ENCODE data around the gene SHOC2. TPM values are rescaled to one million over a fixed set of nuclear protein-coding genes. Genes with fewer than 3 reads are reported as not detected.

SHOC2 gene
- total and polyA plus RNA-seq, 7 donors = 21.4 to 74.5 (median 52.5) TPM

DNA sequence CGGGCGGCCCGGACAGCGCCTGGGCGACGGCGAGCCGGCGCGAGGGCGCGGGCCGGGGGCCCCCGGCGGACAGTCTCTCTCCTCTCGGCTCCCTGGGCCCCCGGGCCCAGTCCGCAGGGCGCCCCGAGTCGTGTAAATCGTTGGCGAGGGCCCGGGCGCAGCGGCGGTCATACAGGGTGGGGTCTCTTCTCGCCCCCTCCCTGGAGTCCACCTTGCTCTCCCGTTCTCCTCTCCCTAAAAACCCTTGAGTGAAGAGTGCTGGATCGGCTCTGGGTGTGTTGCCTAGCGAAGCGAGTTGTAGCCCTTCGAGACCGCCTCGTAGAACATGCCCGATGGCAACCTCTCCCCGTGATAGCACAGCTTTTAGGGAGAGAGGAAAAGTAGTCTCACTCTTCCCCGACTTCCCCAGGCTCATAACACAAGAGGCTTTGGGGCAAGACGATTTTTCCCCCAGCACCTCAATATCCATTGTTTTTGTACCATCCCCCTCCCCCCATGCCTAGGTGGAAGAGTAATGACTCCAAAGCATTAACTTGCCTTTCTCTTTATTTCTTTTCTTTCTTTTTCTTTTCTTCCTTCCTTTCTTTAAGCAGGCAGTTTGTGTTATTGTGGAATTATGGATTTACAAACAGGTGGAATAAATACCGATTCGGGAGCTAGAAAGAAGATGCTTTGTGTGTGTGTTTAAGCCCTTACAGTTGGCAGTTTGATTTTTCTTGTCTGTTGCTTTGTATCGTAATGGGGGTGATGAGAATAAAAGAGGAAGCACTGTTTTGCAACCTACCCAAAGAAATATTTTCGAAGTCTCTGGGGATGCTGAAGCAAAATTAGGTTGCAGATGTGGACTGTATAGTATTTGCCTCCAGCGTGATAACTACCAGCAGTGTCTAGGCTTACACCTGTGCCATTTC is 822 bp downstream of the SHOC2 start:
- TF ChIP-seq, protein P1, sequence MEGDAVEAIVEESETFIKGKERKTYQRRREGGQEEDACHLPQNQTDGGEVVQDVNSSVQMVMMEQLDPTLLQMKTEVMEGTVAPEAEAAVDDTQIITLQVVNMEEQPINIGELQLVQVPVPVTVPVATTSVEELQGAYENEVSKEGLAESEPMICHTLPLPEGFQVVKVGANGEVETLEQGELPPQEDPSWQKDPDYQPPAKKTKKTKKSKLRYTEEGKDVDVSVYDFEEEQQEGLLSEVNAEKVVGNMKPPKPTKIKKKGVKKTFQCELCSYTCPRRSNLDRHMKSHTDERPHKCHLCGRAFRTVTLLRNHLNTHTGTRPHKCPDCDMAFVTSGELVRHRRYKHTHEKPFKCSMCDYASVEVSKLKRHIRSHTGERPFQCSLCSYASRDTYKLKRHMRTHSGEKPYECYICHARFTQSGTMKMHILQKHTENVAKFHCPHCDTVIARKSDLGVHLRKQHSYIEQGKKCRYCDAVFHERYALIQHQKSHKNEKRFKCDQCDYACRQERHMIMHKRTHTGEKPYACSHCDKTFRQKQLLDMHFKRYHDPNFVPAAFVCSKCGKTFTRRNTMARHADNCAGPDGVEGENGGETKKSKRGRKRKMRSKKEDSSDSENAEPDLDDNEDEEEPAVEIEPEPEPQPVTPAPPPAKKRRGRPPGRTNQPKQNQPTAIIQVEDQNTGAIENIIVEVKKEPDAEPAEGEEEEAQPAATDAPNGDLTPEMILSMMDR (IDR thresholded peaks at IDR 0.05) = no peak
- peak in 2 of 4 donors; percentile 1 to 5 for TF ChIP-seq POLR2AphosphoS5 (IDR thresholded peaks at IDR 0.05)
- H3K27ac ChIP-seq = peak overlapping the region; percentile 96 to 98 (median 98)
- H3K27me3 ChIP-seq = no peaks in the 10 kb centered on the region
- WGBS, 2 donors = 0% methylated on average over 44 of the region's 44 CpGs
- peak; percentile 73 for DNase-seq
- peak overlapping the region; percentile 70 to 91 (median 77) for H3K4me3 ChIP-seq
- H3K36me3 ChIP-seq = no peaks in the 10 kb centered on the region
- no peaks in the 10 kb centered on the region for H3K9me3 ChIP-seq
- peaks cover 0 to 54% (median 48%) of the 10 kb centered on the region in 4 donors for H3K4me1 ChIP-seq
- intact Hi-C loops (cut with DNase I) = loop anchor here (10.0 kb wide), 3 partner anchors 75 to 995 kb away; partner anchors contain the start of genes DUSP5 and XPNPEP1

DNA sequence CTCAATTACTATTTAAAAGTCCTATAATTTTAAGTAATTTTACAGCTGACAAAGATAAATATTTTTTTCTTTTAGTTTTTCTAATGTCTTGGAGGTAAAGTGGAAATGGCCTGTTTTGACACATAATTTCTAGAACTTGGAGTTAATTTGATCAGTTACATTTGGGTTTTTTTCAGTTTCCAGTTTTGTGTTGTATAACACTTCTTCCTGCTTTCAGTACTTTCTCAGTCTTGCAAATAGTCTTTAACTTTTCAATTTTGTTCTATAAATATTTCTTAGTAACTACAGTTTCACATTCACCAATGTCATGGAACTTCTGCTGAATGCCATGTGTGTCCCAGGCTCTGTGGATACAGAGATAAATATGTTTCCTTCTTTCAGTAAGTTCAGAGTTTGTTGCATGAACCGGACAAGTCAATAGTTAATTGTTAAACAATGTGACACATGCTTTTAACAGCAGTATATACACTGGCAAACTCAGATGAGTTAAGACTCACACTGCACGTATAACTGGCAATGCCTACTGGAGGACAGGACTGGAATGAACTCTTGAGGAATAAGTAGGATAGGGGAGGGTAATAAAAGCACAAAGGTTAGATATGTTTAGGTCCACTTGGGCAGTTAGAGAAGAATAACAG is 4.6 kb downstream of the SHOC2 start:
- H3K27me3 ChIP-seq = no peaks in the 10 kb centered on the region
- TF ChIP-seq, protein P1 (IDR thresholded peaks at IDR 0.05) = no peak
- no peak for TF ChIP-seq POLR2AphosphoS5 (IDR thresholded peaks at IDR 0.05)
- TF ChIP-seq POLR2A (IDR thresholded peaks at IDR 0.05) = no peak
- no peak for TF ChIP-seq EP300 (IDR thresholded peaks at IDR 0.05)
- intact Hi-C loops (cut with DNase I) = loop anchor here (10.0 kb wide), 1 partner anchor 71 kb away; no protein-coding TSS in a partner anchor
- H3K9me3 ChIP-seq = no peaks in the 10 kb centered on the region
- DNase-seq = no peak
- H3K36me3 ChIP-seq = no peaks in the 10 kb centered on the region
- H3K4me1 ChIP-seq = peaks cover 0 to 51% (median 41%) of the 10 kb centered on the region in 4 donors
- H3K27ac ChIP-seq = no peak overlapping the region
- no peak overlapping the region for H3K4me3 ChIP-seq
- WGBS, 2 donors = 10 to 50% methylated on average over 2 of the region's 2 CpGs

DNA sequence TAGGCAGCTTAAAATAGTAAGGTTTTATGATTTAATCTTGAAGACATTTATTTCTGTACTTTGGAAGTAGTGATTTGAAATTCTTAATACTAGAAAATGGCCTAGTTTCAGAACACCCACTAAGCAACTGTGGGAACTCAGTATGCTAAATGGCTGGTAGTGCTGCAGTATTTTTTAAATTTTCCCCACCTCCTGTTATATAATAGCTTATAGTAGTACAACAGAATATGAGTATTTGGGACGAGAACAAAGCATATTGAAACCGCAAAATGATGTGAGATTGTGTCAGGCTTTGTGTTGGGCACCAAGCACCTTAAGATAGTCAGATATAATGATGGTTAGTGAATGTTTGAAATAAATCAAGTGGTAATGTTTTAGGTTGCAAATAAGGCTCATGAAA is 8.1 kb downstream of the SHOC2 start:
- peaks cover 0 to 63% (median 37%) of the 10 kb centered on the region in 4 donors for H3K4me1 ChIP-seq

DNA sequence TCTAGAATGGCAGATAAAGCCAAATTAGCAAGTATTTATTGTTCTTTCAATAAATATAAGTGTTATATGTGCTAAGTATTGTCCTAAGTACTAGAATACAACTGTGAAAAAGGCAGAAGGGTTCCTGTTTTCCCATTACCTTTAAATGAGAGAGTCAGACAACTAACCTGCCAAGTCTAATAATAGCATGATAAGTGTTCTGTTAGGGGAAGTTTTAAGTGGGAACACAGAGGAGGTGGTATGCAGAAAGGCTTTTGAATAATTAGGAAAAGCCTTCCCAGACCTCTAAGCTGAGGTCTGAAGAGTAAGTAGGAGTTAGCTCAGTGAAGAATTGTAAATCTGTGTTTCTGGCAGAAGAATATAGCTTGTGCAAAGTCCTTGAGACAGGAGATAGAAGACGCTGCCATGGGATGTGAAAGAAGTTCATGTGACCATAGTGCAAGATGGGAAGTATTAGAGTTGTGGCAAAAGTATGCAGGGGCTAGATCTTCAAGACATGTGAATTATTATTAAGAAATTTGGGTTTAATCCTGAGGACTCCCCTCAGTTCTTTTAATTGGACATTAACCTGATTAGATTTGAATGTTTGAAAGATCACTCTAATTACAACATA is 12.5 kb downstream of the SHOC2 start:
- 69 to 71% methylated on average over 1 of the region's 1 CpG for WGBS, 2 donors

More for the DNA sequence above, 8.1 kb downstream of the SHOC2 start:
- DNase-seq = no peak
- TF ChIP-seq POLR2AphosphoS5 (IDR thresholded peaks at IDR 0.05) = no peak
- no peak for TF ChIP-seq POLR2A (IDR thresholded peaks at IDR 0.05)
- TF ChIP-seq EP300 (IDR thresholded peaks at IDR 0.05) = no peak
- TF ChIP-seq, protein P1 (IDR thresholded peaks at IDR 0.05) = no peak
- no peaks in the 10 kb centered on the region for H3K9me3 ChIP-seq
- no peaks in the 10 kb centered on the region for H3K27me3 ChIP-seq
- no peaks in the 10 kb centered on the region for H3K36me3 ChIP-seq
- no peak overlapping the region for H3K4me3 ChIP-seq
- intact Hi-C loops (cut with DNase I) = loop anchor here (10.0 kb wide), 1 partner anchor 67 kb away; no protein-coding TSS in a partner anchor
- WGBS, 2 donors = 89 to 97% methylated on average over 2 of the region's 2 CpGs
- no peak overlapping the region for H3K27ac ChIP-seq

More for the DNA sequence above, 12.5 kb downstream of the SHOC2 start:
- no peak for DNase-seq
- H3K9me3 ChIP-seq = no peaks in the 10 kb centered on the region
- TF ChIP-seq POLR2A (IDR thresholded peaks at IDR 0.05) (no peak), EP300 (IDR thresholded peaks at IDR 0.05) (no peak), POLR2AphosphoS5 (IDR thresholded peaks at IDR 0.05) (no peak)
- TF ChIP-seq, protein P1 (IDR thresholded peaks at IDR 0.05) = no peak
- intact Hi-C loops (cut with DNase I) = no loop called here
- no peak overlapping the region for H3K27ac ChIP-seq
- H3K27me3 ChIP-seq = no peaks in the 10 kb centered on the region
- H3K4me1 ChIP-seq = peaks cover 0 to 38% (median 18%) of the 10 kb centered on the region in 4 donors
- H3K4me3 ChIP-seq = no peak overlapping the region
- no peaks in the 10 kb centered on the region for H3K36me3 ChIP-seq
